G401 (cell line): ENCODE measurements around the gene PLAAT4. TPM values are rescaled to one million over a fixed set of nuclear protein-coding genes. Genes with fewer than 3 reads are reported as not detected.
"Not testable (repeated sequence)": the region's sequence is repeated elsewhere in the genome, so short reads cannot be mapped to it uniquely, and the experiment has no call there.

Experiments used
- DNase-seq: peaks from one replicate; pipeline ENCODE4 v3.0.0-alpha.2; 2015; ENCODE audit warnings: low spot score
- in situ Hi-C: cut with HindIII; loops from 2 replicates; pipeline ENCODE4 v1.10.0; 2016; ENCODE audit warnings: low sequenced_read_pairs, mixed read lengths
- total RNA-seq: library from RNA; depleted of rRNA; stranded (reverse); fragments of >200 nt; shearing (Covaris generic); gene quantifications from 2 replicates; pipeline ENCODE4 v1.2.3, GENCODE V29; 2014

The PLAAT4 gene
- total RNA-seq, 1 experiment from 2014 or later, result not detected

DNA sequence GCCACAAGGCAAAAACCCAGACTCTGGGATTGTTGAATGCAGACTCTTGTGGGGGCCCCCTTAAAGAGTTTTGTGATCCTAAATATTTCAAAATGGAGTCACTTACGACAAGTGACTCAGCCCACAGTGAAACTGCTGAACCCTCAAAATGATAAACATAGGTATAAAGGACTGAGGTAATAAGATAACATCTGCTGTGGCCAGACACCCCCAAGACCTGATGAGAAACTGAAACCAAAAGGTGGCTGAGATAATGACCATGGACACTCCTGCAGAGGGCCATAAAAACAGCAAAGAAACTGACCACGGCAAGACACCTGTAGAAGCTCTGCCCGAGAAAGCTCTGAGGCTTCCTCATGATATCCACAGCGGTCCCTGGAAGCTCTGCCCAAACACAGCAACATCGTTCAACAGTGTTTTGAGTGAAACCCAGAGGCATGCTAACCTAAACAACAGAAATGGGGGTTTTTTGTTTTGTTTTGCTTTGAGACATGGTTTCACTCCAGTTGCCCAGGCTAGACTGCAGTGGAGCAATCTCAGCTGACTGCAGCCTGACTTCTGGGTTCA is 1.6 kb upstream of the PLAAT4 start:
- no peak for DNase-seq
- in situ Hi-C loops, result no loop called here

GRCh38 chr11:63535734-63536133 is 874 bp upstream of the PLAAT4 start:
- in situ Hi-C loops, result no loop called here

DNA sequence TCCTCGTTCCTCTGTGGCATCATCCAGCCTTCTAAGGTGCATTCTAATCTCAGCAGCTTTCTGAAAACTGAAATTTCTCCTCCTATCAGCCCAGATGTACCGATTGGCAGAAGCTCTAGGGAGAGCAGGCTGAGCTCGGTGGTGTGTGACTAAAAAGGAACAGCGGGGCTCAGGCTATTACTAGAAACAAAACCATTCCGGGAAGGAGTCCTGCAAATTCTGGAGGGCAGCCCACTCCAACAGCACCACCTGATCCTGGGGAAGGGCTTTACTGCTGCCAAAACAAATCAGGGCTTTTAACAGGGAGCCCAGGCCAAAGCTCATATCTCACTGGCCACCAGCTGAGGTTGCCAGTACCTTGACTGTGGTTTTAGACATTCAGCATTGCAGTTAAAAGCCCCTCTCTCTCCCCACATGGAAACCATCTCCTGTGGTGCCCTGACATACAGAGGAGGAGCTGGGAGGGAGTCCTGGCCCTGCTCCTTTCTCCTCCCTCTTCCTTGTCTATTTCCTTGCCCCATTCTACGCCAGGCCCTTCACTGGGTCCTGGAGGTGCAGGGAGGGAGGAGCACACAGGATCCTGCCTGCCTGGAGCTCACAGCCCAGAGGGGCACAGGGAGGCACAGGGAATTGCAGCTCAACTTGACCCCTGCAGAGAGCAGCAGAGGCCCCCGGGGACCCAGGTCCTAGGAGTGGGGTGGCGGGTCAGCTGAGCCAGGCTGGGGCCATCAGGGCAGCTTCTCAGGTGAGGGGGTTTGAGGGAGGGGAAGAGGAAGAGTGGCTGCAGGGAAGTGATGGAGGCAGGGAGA is 889 bp downstream of the PLAAT4 start:
- in situ Hi-C loops, result no loop called here
- peak; percentile 99 for DNase-seq

More at GRCh38 chr11:63535734-63536133, 874 bp upstream of the PLAAT4 start:
- no peak for DNase-seq

DNA sequence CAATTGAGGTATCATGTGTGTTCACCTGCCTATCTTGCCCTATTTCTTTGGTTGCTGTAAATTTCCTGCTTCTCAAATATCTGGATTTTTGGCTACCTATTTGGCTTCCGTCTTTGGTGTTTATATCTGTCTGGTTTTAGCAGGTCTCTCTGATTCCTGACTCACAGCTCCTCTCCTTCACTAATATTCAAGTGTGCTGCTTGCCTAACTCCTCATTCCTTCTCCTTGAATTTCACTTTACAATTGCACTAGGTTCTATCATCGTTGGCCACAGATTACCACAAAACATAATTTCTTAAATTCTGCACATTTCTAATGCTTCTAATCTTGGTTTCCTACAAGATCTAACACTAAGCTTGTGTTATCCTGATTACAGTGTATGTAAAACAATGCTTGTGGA is 5.9 kb downstream of the PLAAT4 start:
- in situ Hi-C loops, DNase-seq: not testable (repeated sequence)

DNA sequence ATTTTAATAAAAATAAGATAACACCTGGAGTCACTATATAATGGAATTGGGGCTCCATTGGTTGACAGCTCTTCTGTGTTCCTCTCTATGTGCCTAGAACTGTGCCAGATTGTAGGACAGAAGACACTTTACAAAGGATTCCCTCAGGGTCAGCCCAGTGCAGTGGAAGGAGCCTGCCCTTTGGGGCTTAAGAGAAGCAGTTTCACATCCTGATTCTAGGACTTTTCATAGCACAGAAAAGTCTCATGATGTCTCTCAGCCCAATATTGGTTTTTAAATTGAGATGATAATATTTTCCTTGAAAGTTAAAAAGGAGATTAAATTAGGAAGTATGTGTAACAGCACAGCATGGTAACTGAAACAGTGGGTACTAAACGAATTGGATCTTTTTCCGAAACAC is 7.1 kb downstream of the PLAAT4 start:
- DNase-seq, result no peak
- in situ Hi-C loops, result no loop called here

DNA sequence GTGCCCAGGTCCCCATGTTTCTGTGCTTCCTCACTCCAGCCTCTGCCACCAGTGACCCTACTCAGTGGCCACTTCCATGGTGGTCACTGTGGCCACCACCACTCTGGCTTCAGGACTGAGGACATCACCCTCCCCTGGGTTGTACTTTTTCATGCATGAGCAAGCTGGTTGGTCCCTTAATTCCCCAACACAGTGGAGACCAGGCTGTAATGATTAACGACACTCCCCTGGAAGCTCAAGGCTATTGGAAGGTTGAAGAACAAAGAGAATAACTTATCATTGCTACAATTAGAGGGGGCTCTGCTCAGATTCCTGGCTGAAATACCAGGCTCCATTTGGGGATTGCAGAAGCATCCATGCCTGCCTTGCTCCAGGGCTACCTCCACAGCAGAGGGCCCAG is 10.5 kb downstream of the PLAAT4 start:
- no peak for DNase-seq
- in situ Hi-C loops, result no loop called here

DNA sequence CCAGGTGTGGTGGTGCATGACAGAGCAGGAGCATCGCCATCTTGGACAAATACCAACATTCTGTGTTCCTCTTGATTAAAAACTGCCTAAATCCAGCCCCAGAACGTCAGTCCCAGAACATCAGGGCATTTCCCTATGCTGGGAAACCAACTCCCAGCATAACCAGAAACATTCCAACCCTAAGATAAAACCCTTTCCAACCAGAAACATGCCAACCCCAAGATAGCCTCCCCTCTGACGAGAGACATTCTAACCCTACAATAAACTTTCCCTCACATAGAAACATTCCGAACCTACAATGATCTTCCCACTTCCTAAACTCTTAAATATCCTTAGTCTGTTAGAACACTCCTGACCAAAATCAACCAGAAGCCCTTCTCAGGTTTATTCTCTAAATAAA is 11.6 kb downstream of the PLAAT4 start:
- in situ Hi-C loops, result no loop called here

DNA sequence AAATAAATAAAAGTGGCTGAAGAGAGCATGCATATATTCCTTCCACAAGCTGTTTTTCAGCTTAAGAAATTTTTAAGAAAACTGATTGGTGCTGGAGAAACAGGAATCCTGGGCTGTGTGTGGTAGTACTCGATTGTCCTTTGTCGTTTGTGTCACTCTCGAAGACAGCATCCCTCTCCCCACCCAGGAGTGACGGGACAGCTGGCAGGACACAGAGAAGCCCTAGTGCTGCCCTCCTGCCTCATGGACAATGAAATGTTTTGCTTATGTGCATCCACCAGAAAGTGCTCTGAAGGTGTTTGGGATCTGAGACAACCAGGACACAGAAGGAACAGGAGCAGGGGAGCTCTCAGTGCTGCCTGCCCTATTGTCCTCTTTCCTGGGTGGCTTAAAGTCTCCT is 12.8 kb downstream of the PLAAT4 start:
- no peak for DNase-seq
- in situ Hi-C loops, result no loop called here

More for the DNA sequence above, 11.6 kb downstream of the PLAAT4 start:
- DNase-seq, result no peak

- DNase-seq, in situ Hi-C loops: not testable (repeated sequence)
Measured at GRCh38 chr11:63550156-63550700, 13.6 kb downstream of the PLAAT4 start.

- in situ Hi-C loops, result no loop called here
Measured at GRCh38 chr11:63551091-63551888, 14.7 kb downstream of the PLAAT4 start.

DNA sequence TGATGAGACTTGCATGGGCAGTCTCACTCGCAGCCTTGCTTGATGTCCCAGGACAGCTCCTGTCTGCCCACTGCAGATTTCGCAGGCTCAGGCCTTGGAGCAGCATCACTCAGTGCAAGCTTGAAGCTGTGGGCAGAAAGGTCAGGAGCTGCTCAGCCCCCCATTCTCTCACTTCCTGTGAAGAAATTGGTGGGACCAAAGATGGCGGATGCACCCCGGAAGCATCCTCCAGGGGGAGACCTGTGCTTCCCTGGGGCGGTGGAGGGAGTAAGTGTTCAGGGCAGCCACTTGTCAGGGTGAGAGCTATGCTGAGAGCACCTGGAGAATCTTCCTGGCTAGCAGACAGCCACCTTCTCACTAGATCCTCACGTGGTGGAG is 15.3 kb downstream of the PLAAT4 start:
- no peak for DNase-seq
- in situ Hi-C loops, result no loop called here

More at GRCh38 chr11:63551091-63551888, 14.7 kb downstream of the PLAAT4 start:
- no peak for DNase-seq

GRCh38 chr11:63552921-63553320 is 16.3 kb downstream of the PLAAT4 start:
- in situ Hi-C loops, result no loop called here
- DNase-seq, result no peak

DNA sequence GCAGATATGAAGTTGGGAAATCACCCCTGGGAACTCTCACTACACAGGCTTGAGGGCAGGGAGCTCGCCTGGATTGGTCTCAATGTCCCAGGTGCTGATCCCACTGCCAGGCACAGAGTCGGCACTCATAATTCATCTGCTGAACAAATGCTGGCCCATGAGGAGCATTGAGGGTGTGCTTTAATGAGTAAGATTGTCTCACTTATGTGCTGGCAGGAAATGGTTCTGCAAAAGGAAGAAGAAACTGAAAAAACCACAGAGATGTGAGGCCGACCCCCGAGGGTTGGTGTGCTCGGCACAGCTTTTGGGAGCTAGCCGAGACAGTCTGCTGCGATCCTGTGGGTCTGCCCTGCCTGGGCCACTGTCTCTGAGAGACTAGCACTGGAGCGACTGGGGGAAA is 17.2 kb downstream of the PLAAT4 start:
- in situ Hi-C loops, result no loop called here
- DNase-seq, result no peak

DNA sequence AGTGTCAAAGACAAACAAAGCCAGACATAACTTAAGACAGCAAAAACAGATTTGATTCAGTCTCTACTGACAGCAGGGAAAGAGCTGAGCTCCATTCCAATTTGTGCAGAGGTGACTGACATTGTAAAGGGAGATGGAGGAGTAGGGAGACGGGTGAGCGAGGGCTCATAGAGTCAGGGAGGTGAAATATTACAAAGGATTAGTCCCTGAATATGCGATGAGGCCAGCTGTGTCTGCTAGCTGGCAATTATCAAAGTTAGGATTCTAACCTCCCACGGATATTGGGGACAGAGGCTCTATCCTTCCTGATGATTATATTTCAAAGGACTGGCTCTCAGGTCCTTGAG is 18.2 kb downstream of the PLAAT4 start:
- in situ Hi-C loops, result no loop called here
- no peak for DNase-seq

GRCh38 chr11:63556404-63557013 is 19.9 kb downstream of the PLAAT4 start:
- in situ Hi-C loops, result no loop called here
- no peak for DNase-seq

- DNase-seq, result no peak
- in situ Hi-C loops, result no loop called here
Measured at GRCh38 chr11:63557570-63557969, 21.0 kb downstream of the PLAAT4 start.

- in situ Hi-C loops, result no loop called here
- no peak for DNase-seq
Measured at GRCh38 chr11:63558459-63559157, 22.0 kb downstream of the PLAAT4 start.

DNA sequence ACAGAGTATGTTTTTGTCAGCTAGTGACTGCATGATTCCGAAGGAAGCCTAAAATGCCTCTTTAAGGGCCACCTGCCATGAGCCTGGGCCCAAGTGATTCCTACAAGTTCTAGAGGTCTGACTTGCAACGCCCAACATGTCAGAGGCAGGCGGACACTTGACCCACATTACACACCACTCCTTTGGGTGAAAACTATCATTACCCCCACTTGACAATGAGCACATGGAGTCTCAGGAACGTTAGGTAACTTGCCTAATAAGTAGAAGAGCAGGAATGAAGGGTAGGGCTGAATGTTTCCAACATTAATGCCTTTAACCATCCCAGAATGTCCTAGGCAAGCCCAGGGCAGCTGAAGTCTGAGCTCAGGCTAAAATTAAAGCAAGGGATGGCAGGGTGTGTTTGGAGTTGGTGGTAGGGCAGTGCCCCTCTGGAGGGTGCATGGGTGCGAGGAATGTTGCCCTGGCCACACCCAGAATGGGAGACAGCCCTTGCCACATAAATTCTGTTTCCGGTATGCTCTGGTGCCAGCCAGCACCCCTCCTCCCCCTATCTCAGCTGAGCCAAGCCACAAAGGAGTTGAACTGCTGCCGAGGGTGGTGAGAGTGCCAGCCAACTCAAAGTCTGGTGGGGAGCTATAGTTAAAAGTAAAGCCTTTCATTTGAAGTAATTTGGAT is 24.0 kb downstream of the PLAAT4 start:
- no peak for DNase-seq
- in situ Hi-C loops, result no loop called here
